Activated CD4-positive, alpha-beta T cell treated with anti-CD3 and anti-CD28 coated beads, Interleukin-2, amount 50 U/mL, for 24 hours (primary cell): Measurements from ENCODE around the gene ATG3.
"Not testable (repeated sequence)": the region's sequence is repeated elsewhere in the genome, so short reads cannot be mapped to it uniquely, and the experiment has no call there.

Experiments
- DNase-seq, 2 donors: peaks; one replicate each; pipeline ENCODE4 v3.0.0-alpha.2; 2020; ENCODE audit warnings: low read depth in 1 of 2, low spot score in 1 of 2

ATG3 gene

DNA sequence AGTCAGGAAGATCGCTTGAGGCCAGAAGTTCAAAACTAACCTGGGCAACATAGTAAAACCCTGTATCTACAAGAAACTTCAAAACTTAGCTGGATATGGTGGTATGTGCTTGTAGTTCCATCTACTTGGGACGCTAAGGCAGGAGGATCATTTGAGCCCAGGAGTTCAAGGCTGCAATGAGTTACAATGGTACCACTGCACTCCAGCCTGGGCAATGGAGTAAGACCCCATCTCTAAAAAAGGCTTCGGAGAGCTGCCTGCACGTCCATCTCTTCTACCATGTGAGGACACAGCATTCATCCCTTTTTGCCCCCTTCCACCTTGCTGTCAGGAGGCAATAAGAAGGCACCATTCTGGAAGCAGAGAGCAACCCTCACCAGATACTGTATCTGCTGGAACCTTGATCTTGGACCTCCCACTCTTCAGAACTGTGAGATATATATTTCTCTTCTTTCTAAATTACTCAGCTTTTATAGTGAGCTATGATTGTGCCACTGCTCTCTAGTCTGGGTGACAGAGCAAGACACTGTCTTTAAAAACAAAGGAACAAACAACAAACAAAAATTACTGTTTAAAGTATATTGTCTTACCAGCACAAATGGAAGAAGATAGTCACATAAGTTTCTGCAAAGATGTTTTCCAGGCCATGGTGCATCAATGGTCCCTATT is 58.3 kb downstream of the ATG3 start:
- DNase-seq, result no peak

DNA sequence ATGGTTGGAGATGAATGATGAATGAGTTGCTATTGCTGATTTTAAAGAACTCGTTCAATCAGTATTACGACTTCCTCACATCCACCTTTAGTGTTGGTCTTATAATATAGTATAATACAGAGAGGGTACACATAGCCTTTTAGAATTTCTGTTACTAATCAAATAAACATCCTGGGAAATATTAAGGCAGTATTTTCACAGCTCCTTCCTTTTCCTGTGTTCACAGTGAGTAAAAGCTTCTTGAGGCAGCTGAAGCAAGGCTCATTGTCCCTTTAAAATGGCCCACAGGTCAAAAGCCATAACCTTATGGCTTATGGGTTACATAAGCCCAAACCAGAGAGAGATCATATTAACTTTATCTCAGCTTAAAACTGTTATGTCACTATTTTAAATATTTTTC is 61.1 kb downstream of the ATG3 start:
- no peak for DNase-seq

- peak in 1 of 2 donors; percentile 36 for DNase-seq
Observed at GRCh38 chr3:112498914-112499711, 62.6 kb downstream of the ATG3 start, which contains the start of gene BTLA. Gene BTLA, minus strand, starts transcription at chr3:112499472. Its CDS starts 114 bp downstream, at chr3:112499358.

DNA sequence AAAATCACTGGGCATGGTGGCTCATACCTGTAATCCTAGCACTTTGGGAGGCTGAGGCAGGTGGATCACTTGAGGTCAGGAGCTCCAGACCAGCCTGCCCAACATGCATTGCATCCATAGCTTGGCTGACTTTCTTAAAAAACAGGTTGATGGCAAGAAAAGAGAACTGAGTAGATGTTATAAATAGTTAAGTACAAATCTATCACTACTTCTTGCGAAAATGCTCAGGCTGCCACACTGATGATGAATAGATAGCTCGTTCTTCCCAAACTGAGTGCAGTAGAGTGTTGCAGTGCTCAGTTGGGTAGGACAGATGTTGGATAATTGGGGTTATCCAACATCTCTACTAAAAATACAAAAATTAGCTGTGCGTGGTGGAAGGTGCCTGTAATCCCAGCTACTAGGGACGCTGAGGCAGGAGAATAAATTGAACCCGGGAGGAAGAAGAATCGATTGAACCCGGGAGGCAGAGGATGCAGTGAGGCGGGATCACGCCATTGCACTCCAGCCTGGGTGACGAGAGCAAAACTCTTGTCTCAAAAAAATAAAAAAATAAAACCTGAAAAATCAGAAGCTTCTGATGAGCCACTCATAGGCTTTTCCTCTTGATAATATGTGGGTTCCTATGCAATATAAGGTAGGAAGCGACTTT is 63.7 kb downstream of the ATG3 start:
- no peak for DNase-seq

DNA sequence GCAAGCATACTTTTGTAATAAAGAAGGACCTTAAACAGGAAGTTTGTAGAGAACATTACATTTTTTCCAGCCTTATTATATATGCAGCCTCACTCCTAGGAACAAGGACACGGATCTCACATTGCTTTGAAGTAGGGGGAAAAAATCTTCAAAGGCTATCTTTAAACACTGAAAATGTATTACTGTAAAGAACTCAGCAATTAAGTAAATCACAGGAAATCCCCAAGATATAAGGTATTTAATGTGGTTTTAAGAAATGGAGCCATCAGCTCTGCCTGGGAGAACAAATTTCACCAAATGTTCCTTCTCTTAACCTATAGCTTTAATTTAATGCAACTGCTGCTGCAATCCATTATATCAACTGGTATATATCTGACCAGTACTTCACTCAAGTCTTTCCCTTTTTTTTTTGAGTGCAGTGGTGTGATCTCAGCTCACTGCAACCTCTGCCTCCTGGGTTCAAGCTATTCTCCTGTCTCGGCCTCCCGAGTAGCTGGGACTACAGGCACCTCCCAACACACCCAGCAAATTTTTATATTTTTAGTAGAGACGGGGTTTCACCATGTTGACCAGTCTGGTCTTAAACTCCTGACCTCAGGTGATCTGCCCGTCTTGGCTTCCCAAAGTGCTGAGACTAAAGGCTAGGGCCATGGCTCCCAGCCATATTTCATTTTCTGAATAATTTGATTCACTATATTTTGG is 65.2 kb downstream of the ATG3 start:
- no peak for DNase-seq

GRCh38 chr3:112494448-112494767 is 67.4 kb downstream of the ATG3 start:
- not testable (repeated sequence) for DNase-seq

DNA sequence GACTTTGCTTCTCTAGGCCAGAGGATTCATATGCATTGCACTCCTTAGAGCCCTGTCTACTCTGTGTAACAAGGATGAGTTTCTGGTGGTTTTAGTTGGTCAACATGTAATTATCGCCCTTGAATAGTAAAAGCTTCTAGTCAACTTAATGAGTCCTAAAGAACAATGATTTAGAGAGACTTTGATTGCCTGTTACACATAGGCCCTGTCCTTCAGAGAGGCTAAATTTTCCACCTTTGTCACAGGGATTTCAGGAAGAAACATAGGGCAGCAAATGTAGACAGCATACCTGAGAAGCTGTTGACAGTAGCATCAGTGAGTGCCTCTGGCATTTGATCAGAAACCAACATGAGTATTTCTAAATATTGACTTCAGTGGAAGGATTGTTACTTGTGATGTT is 69.6 kb downstream of the ATG3 start:
- DNase-seq, result no peak

DNA sequence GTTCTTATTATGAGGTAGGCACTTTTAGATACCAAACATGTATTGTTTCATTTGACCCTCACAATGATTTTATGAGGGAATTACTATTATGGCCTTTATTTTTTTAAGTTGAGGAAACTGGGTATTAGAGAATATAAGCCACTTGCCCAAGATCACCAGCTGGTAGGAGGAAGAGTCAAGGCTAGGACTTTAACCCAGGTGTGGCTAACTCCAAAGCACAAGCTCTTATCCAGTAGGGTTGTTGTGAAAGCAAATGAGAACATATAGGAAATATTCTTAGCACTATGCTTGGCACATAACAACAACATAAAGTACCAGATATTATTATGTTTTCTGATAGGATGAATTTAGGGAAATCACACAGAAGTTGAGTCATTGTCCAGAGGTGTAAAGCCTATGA is 70.4 kb downstream of the ATG3 start:
- no peak for DNase-seq

DNA sequence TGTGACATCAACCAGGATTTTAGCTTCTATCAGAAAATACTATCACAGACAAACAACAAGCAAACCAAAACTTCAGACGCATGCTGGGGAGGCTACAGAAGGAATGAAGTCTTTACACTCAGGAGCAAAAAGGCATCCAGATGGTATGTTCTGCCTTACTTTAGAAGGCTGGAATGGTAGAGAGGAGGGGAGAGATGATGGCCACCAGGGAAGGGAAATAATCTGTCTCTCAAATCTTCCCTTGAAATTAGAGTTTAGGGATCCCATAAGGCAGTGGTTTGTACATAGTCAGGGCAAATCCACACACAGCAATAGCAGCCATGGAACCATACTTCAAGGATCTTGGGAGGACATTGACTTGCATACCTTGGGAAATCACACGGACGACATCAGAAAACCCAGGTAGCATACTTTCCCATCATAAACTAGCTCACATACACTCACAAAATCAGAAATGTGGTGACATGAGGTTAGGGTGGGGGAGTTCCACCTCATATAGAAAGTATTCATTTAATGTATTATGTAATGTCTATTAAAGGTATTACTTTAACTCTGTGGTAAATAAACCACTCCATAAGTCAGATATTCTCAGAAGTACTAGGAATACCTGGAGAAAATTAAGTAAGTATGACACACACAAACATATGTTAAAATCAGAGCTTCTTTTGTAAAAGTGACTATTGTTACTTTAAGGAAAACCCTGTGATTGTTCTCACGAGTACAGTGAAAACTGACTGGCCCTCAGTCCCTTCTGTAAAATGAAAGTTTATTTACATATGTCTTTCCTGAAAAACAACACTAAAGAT is 71.9 kb downstream of the ATG3 start:
- DNase-seq, result no peak

DNA sequence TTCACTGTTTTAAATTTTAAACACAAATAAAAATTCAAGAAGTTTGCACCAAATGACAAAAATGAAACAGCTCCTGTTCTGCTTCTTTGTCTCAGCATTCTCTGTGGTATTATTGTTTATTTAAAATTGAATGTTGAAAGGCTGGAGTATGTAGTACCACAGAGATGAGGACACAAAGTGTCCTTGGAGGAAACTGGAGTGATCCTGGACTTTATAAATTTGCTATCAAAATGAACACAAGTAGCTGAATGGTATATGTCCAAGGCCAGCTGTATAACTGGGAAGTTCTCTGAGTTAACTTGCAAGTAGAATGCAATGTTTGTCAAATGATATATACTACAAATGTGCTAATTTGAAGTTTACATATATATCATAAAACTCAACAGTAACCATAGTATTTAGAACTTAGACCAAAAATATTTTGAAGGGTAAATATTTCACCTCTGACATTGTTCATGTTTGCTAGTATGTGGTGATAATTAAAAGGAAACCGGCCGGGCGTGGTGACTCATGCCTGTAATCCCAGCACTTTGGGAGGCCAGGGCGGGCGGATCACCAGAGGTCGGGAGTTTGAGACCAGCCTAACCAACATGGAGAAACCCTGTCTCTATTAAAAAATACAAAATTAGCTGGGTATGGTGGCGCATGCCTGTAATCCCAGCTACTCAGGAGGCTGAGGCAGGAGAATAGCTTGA is 74.8 kb downstream of the ATG3 start:
- no peak for DNase-seq

- DNase-seq, result no peak
Observed at GRCh38 chr3:112484352-112484751, 77.4 kb downstream of the ATG3 start.

DNA sequence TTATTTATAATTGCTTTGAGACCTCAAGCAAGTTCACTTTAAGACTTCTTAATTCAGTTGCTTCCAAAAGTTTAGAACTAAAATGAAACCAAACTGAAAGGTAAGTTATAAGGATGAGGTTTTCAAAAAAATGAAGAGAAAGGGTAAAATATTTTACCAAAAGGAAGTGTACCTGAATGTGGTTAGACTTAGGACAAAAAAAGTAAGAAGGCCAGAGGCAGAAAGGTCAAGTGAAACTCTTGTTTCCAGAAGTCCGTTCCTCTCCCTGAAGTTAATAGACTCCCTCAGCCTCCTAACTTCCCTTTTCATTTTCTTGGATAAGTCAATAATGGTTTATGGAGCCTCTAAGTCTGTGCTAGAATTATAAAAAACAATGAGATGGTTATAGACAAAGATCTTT is 79.1 kb downstream of the ATG3 start:
- DNase-seq, result no peak
